ENCODE data around the gene P2RY6.

The P2RY6 gene

DNA sequence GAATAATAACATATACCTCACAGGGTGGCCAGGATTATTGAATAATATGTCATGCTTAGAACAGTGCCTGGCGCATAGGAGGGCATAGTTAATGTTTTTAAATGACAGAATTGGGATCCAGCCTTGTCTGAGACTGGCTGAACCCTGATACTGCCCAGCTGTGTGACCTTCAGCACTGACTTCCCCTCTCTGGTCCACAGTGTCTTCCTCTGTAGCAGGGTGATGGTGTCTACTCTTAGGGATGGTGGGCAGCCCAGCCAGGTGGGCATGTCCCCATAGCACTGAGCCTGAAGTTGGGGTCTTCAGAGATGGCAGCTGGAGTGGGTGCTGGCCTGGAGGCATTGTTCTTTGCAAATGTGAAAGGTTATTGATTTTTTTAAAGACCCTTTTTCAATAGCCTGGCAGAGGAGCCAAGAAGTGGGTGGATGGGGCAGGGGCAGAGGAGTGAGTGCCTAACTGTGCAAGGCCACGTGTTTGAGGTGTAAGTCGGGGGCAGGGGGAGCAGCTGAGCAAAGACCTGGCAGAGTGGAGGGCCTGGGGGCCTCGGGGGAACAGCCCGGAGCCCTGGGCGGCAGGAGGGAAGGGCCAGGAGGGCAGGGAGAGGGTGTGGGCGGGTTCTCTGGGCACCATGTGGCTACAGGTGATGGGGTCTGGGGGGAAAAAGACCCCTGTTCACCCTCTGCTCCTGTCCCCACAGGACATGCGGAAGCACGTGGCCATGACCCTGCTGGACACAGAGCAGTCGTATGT lies 74.2 kb downstream of the P2RY6 start:
- no peak overlapping the region for H3K4me3 ChIP-seq (ENCODE audit: low read depth, low read length)
- DNase-seq (ENCODE audit: low read depth) = no peak

DNA sequence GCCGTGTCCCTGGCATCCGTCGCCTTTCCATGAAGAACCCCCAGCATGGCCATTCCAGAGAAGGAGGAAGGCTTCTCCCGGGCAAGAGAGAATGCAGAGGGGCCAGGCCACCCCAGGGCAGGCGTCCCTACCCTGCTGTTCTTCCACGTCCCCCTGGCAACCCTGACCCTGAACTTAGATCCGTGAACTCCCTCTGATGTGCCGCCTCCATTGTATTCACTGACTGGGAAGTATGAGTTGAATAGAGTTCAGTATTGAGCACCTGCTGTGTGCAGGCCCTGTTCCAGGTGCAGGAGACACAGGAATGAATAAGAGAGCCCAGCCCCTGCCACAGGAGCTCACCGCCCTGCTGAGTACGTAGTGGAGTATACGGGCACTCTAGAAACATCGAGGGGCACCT lies 74.9 kb downstream of the P2RY6 start:
- DNase-seq (ENCODE audit: low read depth) = no peak
- H3K4me3 ChIP-seq (ENCODE audit: low read depth, low read length) = no peak overlapping the region
